Ascending aorta (tissue), 2 donors: Measurements from ENCODE around the gene GUCD1. TPM values are rescaled to one million over a fixed set of nuclear protein-coding genes. Genes with fewer than 3 reads are reported as not detected.
A peak's percentile ranks its signal among the peaks of the same experiment; 100 is the strongest.

Experiments
- DNase-seq, 2 donors: peaks; one replicate each; pipeline ENCODE4 v3.0.0-alpha.2; 2019; ENCODE audit warnings: low spot score in 2 of 2
- H3K27ac ChIP-seq, 2 donors: fragments of 200-600 bp; sonication (generic); one replicate each; pipeline ENCODE4 v1.5.1; 2016 to 2017; ENCODE audit warnings: mild to moderate bottlenecking in 1 of 2
- H3K27me3 ChIP-seq: fragments of 200-600 bp; sonication (generic); one replicate; pipeline ENCODE4 v1.5.1; 2017
- H3K36me3 ChIP-seq, 2 donors: fragments of 200-600 bp; sonication (generic); one replicate each; pipeline ENCODE4 v1.5.1; 2016
- H3K4me1 ChIP-seq, 2 donors: fragments of 200-600 bp; sonication (generic); one replicate each; pipeline ENCODE4 v1.5.1; 2016 to 2017; ENCODE audit warnings: mild to moderate bottlenecking in 1 of 2
- H3K4me3 ChIP-seq, 2 donors: fragments of 200-600 bp; sonication (generic); one replicate each; pipeline ENCODE4 v1.5.1; 2016 to 2017; ENCODE audit warnings: mild to moderate bottlenecking in 1 of 2
- H3K9me3 ChIP-seq, 2 donors: fragments of 200-600 bp; sonication (generic); one replicate each; pipeline ENCODE4 v1.5.1; 2016
- intact Hi-C: fragments of 100-400 bp; cut with DNase I; formaldehyde crosslinking; loops from one replicate; pipeline ENCODE4 v1.15.1; 2023
- total RNA-seq: library from RNA; depleted of rRNA; stranded (reverse); fragments of >200 nt; gene quantifications from one replicate; pipeline ENCODE4 v1.1.0, GENCODE V29; 2016
- TF ChIP-seq, protein P1 (sequence below), 3 experiments: fragments of 200-600 bp in 2 of 3; fragments of 450-650 bp in 1 of 3; sonication (generic) in 2 of 3; IDR thresholded peaks; one replicate each; pipeline ENCODE4 v1.5.1; 2016 to 2019; ENCODE audit warnings: antibody characterized with exemption in 3 of 3, mild to moderate bottlenecking in 1 of 3, moderate library complexity in 1 of 3

The GUCD1 gene
- total RNA-seq, 1 donor from 2014 or later: 80.0 TPM

DNA sequence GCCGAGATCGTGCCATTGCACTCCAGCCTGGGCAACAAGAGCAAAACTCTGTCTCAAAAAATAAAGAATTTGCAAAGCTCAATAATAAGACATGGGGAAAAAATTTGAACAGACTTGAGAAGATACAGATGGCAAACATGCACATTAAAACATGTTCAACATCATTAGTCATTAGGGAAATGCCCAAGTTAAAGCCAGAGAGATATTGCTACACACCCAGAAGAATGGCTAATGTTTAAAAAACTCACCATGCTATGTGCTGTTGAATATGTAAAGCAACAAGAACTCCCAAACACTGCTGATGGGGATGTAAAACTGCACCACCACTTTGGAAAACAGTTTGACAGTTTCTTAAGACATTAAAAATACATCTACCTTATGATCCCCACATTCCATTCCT lies 25.3 kb upstream of the GUCD1 start:
- TF ChIP-seq, protein P1, sequence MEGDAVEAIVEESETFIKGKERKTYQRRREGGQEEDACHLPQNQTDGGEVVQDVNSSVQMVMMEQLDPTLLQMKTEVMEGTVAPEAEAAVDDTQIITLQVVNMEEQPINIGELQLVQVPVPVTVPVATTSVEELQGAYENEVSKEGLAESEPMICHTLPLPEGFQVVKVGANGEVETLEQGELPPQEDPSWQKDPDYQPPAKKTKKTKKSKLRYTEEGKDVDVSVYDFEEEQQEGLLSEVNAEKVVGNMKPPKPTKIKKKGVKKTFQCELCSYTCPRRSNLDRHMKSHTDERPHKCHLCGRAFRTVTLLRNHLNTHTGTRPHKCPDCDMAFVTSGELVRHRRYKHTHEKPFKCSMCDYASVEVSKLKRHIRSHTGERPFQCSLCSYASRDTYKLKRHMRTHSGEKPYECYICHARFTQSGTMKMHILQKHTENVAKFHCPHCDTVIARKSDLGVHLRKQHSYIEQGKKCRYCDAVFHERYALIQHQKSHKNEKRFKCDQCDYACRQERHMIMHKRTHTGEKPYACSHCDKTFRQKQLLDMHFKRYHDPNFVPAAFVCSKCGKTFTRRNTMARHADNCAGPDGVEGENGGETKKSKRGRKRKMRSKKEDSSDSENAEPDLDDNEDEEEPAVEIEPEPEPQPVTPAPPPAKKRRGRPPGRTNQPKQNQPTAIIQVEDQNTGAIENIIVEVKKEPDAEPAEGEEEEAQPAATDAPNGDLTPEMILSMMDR (IDR thresholded peaks at IDR 0.05): no peak
- Histone ChIP-seq H3K36me3 (peaks cover 0 to 11% of the 10 kb centered on the region in 2 donors), H3K27me3 (no peaks in the 10 kb centered on the region), H3K4me1 (peaks cover 0 to 8% of the 10 kb centered on the region in 2 donors), H3K4me3 (no peak overlapping the region), H3K27ac (no peak overlapping the region), H3K9me3 (no peaks in the 10 kb centered on the region)
- no peak for DNase-seq
- intact Hi-C loops: no loop called here

DNA sequence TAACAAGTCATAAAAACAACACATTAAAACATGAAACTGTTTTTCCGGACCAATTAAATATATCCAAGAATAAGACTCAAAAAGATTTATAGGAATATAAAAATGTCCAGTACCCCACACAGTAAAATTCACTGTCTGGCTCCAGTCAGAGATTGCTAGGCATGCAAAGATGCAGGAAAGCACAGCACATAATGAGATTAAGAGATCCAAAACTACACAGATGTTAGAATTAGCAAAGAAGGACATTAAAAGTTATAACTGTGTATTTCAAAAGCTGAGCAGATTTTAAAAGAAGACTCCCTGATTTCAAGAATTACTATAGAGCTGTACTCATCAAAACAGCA lies 24.3 kb upstream of the GUCD1 start:
- TF ChIP-seq, protein P1 (IDR thresholded peaks at IDR 0.05): no peak
- H3K27ac ChIP-seq: peak overlapping the region in 1 of 2 donors; percentile 1
- H3K4me1 ChIP-seq: peaks cover 0 to 8% of the 10 kb centered on the region in 2 donors
- DNase-seq: no peak
- intact Hi-C loops: no loop called here
- no peaks in the 10 kb centered on the region for H3K27me3 ChIP-seq
- no peaks in the 10 kb centered on the region for H3K9me3 ChIP-seq
- no peak overlapping the region for H3K4me3 ChIP-seq
- peaks cover 4 to 22% of the 10 kb centered on the region in 2 donors for H3K36me3 ChIP-seq

DNA sequence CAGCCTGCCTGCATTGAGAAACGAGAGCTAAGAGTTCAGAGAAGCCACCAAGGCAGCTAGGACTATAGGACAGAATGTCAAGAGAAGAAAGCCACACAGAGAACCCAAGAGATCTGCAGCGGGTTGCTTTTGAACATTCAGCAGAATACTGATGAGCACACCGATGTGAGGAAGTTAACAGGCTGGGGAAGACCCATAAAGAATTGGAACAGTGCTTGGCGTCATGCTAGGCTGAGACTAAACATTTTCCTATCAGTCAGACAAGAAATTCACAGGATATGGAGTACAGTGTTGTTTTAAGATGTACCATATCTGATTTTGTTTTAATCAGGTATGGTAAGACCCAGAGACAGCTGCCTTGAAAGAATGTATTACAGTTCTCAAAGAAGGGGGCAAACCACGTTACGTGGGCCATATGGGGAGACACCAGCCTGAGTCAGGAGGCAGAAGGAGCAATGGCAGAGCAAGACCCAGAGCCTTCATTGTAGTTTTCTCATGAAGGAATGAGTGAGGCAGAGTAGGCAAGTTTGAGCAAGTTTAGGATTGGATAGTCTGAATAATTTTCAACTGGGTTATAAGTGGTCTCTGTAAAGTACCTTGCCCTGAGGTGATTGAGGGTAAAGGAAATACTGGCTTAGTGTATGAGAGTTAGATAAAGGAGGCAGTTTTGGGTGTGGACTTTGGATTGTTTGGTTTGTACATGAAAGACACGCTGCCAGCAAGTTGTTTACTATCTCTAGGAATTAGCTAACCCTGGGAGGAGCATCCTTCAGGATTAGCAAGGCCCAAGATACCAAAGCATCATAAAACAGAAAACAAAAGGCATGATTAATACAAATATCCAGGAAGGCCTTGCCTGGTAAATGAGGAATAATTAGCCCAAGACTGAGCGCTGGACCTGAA lies 23.7 kb upstream of the GUCD1 start:
- H3K4me1 ChIP-seq: peaks cover 0 to 7% of the 10 kb centered on the region in 2 donors
- intact Hi-C loops: no loop called here
- no peaks in the 10 kb centered on the region for H3K9me3 ChIP-seq
- TF ChIP-seq, protein P1 (IDR thresholded peaks at IDR 0.05): no peak
- H3K27ac ChIP-seq: peak overlapping the region in 1 of 2 donors; percentile 1
- DNase-seq: no peak
- no peak overlapping the region for H3K4me3 ChIP-seq
- H3K27me3 ChIP-seq: no peaks in the 10 kb centered on the region
- peaks cover 10 to 28% of the 10 kb centered on the region in 2 donors for H3K36me3 ChIP-seq

GRCh38 chr22:24576778-24577177 lies 21.8 kb upstream of the GUCD1 start:
- no peak overlapping the region for H3K27ac ChIP-seq
- TF ChIP-seq, protein P1 (IDR thresholded peaks at IDR 0.05): no peak
- DNase-seq: no peak
- H3K36me3 ChIP-seq: peaks cover 29 to 46% of the 10 kb centered on the region in 2 donors
- no peaks in the 10 kb centered on the region for H3K27me3 ChIP-seq
- H3K9me3 ChIP-seq: no peaks in the 10 kb centered on the region
- H3K4me1 ChIP-seq: no peaks in the 10 kb centered on the region
- intact Hi-C loops: no loop called here
- H3K4me3 ChIP-seq: no peak overlapping the region

- Histone ChIP-seq H3K4me3 (no peak overlapping the region), H3K27me3 (no peaks in the 10 kb centered on the region), H3K27ac (no peak overlapping the region), H3K36me3 (peaks cover 65 to 73% of the 10 kb centered on the region in 2 donors), H3K9me3 (no peaks in the 10 kb centered on the region), H3K4me1 (no peaks in the 10 kb centered on the region)
- intact Hi-C loops: no loop called here
- TF ChIP-seq, protein P1 (IDR thresholded peaks at IDR 0.05): no peak
- DNase-seq: no peak
Observed at GRCh38 chr22:24571266-24571665, 16.3 kb upstream of the GUCD1 start.
